HG02870 (cell line): ENCODE measurements around the gene C10orf105.

Source experiments
- ATAC-seq: cut with Tn5 transposase; IDR thresholded peaks from one replicate; pipeline ENCODE4 v1.9.1; 2021; ENCODE audit warnings: mild to moderate bottlenecking, moderate library complexity; ENCODE audit not compliant: unreplicated experiment

Gene C10orf105

GRCh38 chr10:71681977-71682376 is 37.6 kb downstream of the C10orf105 start:
- no peak for ATAC-seq

DNA sequence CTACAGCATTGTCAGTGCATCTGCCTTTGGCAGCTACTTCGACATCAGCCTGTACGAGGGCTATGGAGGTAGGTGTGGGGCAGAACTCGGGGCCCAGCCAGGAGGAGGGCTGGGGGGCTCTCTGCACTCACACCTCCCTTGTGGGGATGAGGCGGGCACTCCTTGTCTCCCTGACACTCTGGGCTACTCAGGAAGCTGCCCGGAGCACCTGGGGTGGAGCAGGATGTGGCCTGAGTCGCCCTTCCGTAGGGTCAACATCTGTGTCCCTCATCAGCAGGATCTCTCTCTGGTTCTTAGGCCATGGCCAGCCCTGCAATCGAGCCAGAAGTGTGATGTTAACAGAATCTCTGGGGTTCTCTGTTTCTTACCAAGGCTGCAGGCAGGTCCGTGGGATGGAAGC is 40.2 kb downstream of the C10orf105 start:
- ATAC-seq, result no peak

GRCh38 chr10:71678057-71678805 is 41.3 kb downstream of the C10orf105 start:
- ATAC-seq, result no peak

DNA sequence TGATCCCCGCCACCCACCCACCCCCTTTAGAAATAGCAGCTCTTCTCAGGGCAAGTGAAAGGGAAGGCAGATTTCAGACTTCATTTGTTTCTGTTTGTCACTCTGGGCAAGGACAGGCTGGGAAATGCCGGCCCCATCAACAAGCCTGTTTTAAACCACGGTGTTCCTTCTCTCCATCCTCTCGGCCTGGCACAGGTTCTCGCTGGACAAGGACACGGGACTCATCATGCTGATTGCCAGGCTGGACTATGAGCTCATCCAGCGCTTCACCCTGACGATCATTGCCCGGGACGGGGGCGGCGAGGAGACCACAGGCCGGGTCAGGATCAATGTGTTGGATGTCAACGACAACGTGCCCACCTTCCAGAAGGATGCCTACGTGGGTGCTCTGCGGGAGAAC is 42.3 kb downstream of the C10orf105 start:
- no peak for ATAC-seq

- no peak for ATAC-seq
Measured at GRCh38 chr10:71675295-71675970, 44.1 kb downstream of the C10orf105 start.

DNA sequence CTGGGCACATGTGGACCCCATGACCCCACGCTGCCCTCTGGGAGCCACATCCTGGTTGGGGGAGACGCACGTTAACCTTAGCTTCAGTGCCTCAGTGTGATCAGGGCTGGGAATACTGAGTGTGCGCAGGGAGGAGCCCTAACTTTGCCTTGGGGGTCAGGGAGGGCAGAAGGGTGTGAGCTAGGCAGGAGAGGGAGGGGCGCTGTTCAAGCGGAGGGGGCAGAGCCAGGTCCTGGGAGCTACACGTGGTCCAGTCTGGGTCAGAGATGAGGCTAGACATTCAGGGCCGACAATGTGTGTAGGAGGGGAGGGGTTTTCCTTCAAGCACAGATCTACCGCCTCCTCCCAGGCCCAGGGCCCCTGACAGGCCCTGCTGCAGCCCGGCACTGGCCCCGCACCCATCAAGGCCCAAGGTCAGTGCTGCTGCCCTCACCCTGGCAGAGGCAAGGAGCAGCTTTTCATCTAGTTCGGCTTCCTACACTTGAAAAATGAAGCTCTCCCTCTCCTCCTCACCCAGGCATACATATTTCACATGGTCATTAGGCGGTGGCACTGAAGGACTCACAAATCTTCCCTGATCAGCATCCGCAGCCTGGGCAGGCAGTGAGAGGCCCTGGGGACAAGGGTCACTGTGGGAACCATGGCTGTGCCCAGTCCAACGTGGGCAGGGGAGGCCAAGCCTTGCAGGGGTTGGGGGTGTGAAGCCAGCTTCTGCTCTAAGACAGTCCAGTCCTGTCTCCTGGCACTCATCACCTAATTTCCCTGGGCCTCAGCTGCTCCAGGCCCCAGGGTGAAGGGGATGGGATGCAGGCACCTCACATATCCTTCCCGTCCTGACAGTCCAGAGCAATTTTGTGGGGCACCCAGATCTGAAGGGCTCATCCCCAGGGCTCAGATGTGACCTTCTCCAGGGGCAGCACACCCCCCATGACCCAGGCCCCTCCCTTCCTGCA is 47.3 kb downstream of the C10orf105 start:
- ATAC-seq, result no peak

GRCh38 chr10:71667387-71667752 is 52.2 kb downstream of the C10orf105 start:
- no peak for ATAC-seq

GRCh38 chr10:71666639-71667386 is 52.8 kb downstream of the C10orf105 start:
- no peak for ATAC-seq

DNA sequence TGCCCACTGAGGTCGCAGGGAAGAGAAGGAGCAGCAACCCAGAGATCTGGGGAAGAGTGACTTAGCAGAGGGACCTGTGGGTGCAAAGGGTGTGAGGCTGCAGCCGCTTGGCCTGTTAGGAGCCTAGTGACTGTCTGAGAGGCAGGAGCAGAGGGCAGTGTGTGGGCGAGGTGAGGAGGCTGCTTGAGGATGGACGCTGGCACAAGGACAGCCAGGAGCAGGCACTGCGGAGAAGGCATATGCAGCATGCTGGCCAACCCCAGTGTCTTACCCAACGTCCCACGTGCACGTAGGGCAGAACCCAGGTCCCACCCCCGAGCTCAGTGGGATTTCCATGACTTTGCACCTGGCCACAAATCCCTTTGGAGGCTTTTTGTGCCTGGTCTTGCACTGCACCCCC is 54.1 kb downstream of the C10orf105 start:
- ATAC-seq, result no peak

DNA sequence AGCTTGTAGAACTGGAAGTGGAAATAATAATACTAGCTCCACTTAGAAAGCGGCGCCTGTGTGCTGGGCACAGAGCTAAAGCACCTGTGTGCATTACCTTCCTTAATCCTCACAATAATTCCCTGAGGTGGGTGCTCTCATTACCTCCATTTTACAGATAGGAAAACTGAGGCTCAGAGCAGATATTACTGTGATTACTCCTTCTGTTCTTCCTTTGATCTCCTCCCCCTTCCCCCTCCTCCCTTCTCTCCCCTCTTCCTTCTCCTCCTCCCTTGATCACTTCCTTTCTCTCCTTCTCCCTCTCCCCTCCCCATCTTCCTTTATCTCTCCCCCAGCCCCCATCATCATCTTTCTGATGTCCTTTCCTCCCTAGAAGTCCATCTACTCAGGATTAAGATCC is 55.0 kb downstream of the C10orf105 start:
- ATAC-seq, result no peak

DNA sequence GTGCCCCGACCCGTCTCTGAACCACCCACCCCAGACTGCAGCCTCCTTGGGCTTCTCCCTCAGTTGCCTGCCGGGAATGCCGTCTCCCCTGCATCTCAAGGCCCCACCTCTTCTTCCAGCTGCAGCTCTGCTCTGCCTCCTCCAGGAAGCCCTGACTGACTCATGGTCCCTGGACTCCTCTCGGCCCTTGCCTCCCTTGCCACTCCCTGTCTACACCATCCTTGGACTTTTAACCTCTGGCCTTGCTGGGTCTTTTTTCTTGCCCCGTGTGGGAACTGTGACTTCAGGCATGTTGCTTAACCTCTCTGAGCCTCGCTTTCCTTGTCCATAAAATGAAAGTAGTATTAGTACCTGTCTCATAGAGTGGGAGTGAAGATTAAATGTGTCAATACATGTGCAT is 56.3 kb downstream of the C10orf105 start:
- no peak for ATAC-seq

GRCh38 chr10:71661779-71662336 is 57.7 kb downstream of the C10orf105 start:
- ATAC-seq, result no peak
